Measurements from ENCODE around the gene MIA.
"Not testable (repeated sequence)": the region's sequence is repeated elsewhere in the genome, so short reads cannot be mapped to it uniquely, and the experiment has no call there.

Gene MIA

GRCh38 chr19:40750058-40750873, 25.1 kb upstream of the MIA start, which contains the start of gene ACTMAP:
Gene ACTMAP (minus strand): TSS chr19:40750477. CDS start chr19:40749803, 674 bp downstream.
- in situ Hi-C loops (cut with MboI; ENCODE audit: low sequenced_read_pairs), result no loop called here

GRCh38 chr19:40750874-40751537, 24.3 kb upstream of the MIA start, which contains the start of gene SNRPA:
Gene SNRPA (plus strand): TSS chr19:40751203. CDS start chr19:40751409, 206 bp downstream.
- in situ Hi-C loops (cut with MboI; ENCODE audit: low sequenced_read_pairs), result no loop called here

DNA sequence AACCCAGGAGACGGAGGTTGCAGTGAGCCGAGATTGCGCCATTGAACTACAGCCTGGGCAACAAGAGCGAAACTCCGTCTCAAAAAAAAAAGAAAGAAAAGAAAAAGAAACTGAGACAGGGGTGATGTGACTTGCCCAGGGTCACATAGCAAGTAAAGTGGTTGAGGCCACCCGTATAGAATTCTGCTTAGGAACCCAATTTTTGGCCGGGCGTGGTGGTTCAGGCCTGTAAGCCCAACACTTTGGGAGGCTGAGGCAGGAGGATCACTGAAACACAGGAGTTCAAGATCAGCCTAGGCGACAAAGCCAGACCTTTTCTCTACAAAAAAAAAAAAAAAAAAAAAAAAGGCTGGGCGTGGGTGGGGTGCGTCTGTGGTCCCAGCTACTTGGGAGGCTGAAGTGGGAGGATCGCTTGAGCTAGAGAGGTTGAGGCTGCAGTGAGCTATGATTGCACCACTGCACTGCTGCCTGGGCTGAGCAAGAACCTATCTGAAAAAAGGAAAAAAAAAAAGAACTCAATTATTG, 23.0 kb upstream of the MIA start:
- in situ Hi-C loops (cut with MboI; ENCODE audit: low sequenced_read_pairs), result no loop called here

DNA sequence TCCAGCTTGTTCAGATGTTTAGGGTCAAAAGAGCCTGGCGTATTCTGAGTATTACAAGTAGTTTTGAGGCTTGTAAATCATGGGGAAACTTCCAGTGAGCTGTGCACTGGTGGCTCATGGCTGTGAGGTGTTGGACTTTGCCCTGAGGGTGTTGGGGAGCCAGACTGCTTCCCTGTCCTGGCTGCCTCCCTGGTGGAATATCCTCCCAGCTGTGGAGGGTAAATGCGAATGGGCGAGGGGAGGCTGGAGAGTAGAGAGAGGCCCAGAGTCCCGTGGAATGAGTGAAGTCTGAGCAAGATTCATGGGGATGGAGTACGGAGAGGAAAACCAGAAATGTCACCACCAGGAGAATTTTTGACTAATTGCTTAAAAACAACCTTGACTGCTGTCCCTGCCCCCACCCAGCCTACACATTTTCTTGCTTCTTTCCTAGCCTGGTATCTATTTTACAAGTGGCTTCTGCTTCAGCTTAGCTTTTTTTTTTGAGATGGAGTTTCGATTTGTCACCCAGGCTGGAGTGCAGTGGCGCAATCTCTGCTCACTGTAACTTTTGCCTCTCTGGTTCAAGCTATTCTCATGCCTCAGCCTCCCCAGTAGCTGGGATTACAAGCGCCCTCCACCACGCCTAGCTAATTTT, 20.6 kb upstream of the MIA start:
- in situ Hi-C loops (cut with MboI; ENCODE audit: low sequenced_read_pairs), result no loop called here

DNA sequence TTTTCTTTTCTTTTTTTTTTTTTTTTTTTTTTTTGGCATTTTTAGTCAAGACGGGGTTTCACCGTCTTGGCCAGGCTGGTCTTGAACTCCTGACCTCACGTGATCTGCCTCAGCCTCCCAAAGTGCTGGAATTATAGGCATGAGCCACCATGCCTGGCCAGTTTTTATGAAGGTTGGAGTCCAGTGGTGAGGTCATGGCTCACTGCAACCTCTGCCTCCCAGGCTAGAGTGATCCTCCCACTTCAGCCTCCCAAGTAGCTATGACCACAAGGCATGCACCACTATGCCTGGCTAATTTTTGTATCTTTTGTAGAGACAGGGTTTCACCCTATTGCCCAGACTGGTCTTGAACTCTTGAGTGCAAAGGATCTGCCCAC, 20.1 kb upstream of the MIA start:
- in situ Hi-C loops (cut with MboI; ENCODE audit: low sequenced_read_pairs), result no loop called here

- in situ Hi-C loops (cut with MboI; ENCODE audit: low sequenced_read_pairs), result no loop called here
Measured at GRCh38 chr19:40755791-40756190, 19.5 kb upstream of the MIA start.

DNA sequence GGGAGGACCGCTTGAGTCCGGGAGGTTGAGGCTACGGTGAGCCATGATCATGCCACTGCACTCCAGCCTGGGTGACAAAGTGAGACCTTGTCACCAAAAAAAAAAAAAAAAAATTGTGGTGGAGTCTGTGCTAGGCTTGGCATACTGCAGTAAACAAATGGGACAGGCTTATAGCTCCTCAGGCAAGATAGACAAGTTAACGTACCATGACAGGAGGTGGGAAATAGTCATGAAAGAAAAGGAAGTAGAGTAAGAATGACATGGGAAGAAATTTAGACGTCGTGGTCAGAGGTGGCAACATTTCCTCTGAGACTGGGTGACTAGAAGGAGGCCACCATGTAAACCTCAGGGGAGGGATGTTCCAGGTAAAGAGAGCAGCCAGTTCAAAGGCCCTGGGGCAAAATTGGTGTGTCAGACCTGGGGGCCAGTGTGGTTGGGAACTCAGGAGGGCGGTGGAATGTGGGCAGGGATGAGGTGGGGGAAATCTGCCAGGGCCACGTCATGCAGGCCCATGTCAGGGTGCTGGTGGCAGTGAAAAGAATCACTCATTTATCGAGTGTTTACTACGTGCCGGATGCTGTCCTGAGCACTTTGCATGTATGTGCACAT, 18.7 kb upstream of the MIA start:
- in situ Hi-C loops (cut with MboI; ENCODE audit: low sequenced_read_pairs), result no loop called here

- in situ Hi-C loops (cut with MboI; ENCODE audit: low sequenced_read_pairs), result no loop called here
Measured at GRCh38 chr19:40758491-40758890, 16.8 kb upstream of the MIA start.

- in situ Hi-C loops (cut with MboI; ENCODE audit: low sequenced_read_pairs), result no loop called here
Measured at GRCh38 chr19:40759352-40759751, 16.0 kb upstream of the MIA start.

GRCh38 chr19:40762754-40763470, 12.4 kb upstream of the MIA start:
- in situ Hi-C loops (cut with MboI; ENCODE audit: low sequenced_read_pairs), result no loop called here

- in situ Hi-C loops (cut with MboI; ENCODE audit: low sequenced_read_pairs), result no loop called here
Measured at GRCh38 chr19:40763526-40763925, 11.8 kb upstream of the MIA start.

- in situ Hi-C loops (cut with MboI; ENCODE audit: low sequenced_read_pairs), result no loop called here
Measured at GRCh38 chr19:40763963-40764362, 11.4 kb upstream of the MIA start.

- in situ Hi-C loops (cut with MboI; ENCODE audit: low sequenced_read_pairs), result not testable (repeated sequence)
Measured at GRCh38 chr19:40766385-40766784, 8.9 kb upstream of the MIA start.

GRCh38 chr19:40768869-40769268, 6.5 kb upstream of the MIA start:
- in situ Hi-C loops (cut with MboI; ENCODE audit: low sequenced_read_pairs), result no loop called here

GRCh38 chr19:40771101-40771862, 4.0 kb upstream of the MIA start:
- in situ Hi-C loops (cut with MboI; ENCODE audit: low sequenced_read_pairs), result not testable (repeated sequence)

DNA sequence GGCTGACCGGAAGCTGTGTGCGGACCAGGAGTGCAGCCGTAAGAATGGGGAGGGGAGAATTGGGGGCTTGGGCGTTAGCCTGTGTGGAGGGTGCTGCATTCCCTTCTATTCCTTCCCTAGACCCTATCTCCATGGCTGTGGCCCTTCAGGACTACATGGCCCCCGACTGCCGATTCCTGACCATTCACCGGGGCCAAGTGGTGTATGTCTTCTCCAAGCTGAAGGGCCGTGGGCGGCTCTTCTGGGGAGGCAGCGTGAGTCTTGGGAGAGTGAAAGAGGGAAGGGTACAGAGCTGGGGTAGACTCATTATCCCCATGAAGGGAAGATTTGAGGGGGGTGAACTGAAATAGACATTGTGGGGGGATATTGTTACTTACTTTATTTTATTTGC, 306 bp downstream of the MIA start:
- in situ Hi-C loops (cut with MboI; ENCODE audit: low sequenced_read_pairs), result no loop called here

DNA sequence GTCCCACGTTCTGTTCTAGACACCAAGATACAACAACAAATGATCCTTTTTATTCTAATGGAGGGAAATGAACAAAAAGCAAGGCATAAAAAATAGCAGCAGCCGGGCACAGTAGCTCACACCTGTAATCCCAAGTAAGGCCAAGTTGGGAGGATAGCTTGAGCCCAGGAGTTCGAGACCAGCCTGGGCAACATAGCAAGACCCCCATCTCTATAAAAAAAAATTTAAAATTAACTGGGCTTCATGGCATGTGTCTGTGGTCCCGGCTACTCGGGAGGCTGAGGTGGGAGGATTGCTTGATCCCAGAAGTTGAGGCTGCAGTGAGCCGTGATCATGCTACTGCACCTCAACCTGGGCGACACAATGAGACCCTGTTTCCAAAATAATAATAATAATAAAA, 1.0 kb downstream of the MIA start:
- in situ Hi-C loops (cut with MboI; ENCODE audit: low sequenced_read_pairs), result no loop called here

GRCh38 chr19:40776932-40777644, 1.8 kb downstream of the MIA start:
- in situ Hi-C loops (cut with MboI; ENCODE audit: low sequenced_read_pairs), result no loop called here

GRCh38 chr19:40777645-40777936, 2.3 kb downstream of the MIA start:
- in situ Hi-C loops (cut with MboI; ENCODE audit: low sequenced_read_pairs), result no loop called here
